Nephron (organoid): Measurements from ENCODE around the gene CHRNA4.

Source experiments
- H3K27ac Mint-ChIP-seq, 3 experiments: 2 replicates each; pipeline ENCODE4 v1.8.0; 2020; ENCODE audit warnings: mixed read lengths in 3 of 3, mild to moderate bottlenecking in 2 of 3, moderate library complexity in 1 of 3
- H3K27me3 Mint-ChIP-seq: 2 replicates; pipeline ENCODE4 v1.8.0; 2021; ENCODE audit warnings: low read depth, mild to moderate bottlenecking, moderate library complexity, mixed read lengths
- H3K36me3 Mint-ChIP-seq: 2 replicates; pipeline ENCODE4 v1.8.0; 2020; ENCODE audit warnings: low read depth, mixed read lengths
- H3K4me1 Mint-ChIP-seq: 2 replicates; pipeline ENCODE4 v1.8.0; 2020; ENCODE audit warnings: mixed read lengths
- H3K4me3 Mint-ChIP-seq, 3 experiments: 2 replicates each; pipeline ENCODE4 v1.8.0; 2020; ENCODE audit warnings: mild to moderate bottlenecking in 3 of 3, mixed read lengths in 3 of 3, moderate library complexity in 2 of 3
- H3K9me3 Mint-ChIP-seq: 2 replicates; pipeline ENCODE4 v1.8.0; 2020; ENCODE audit warnings: mixed read lengths
- TF ChIP-seq, protein P1 (sequence below), 3 experiments: fragments of 200-600 bp; sonication (generic); IDR thresholded peaks; one replicate each; pipeline ENCODE4 v1.5.0; 2021; ENCODE audit warnings: antibody characterized with exemption in 3 of 3; ENCODE audit not compliant: unreplicated experiment in 3 of 3

CHRNA4 gene

DNA sequence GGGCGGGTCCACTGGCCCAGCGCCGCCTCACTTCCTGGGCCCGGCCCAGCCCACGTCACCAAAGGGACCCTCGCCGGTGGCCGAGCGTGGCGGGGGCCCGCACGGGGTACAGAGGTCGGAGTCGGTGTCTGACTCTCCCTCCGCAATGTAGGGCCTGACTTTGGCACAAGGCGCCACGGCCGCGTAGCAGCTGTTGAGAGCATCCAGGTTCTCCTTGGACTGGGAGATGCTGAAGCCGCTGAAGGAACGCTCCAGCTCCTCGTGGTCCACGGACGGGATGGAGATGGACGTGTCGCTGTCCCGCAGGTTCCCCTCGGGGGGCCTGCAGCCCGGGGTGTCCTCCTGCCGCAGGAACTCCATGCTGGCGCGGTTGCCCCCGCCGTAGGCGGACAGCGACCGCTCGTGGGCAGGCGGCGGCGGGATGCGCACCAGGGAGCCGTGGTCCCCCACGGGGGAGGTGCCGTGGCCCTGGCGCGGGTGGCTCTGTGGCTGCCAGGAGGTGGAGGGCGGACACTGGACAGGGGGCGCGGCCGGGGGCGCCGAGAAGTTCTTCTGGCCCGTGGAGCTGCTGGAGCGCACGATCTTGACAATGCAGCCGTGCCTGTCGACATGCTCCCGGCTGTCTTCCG is 45.6 kb upstream of the CHRNA4 start:
- TF ChIP-seq, protein P1, sequence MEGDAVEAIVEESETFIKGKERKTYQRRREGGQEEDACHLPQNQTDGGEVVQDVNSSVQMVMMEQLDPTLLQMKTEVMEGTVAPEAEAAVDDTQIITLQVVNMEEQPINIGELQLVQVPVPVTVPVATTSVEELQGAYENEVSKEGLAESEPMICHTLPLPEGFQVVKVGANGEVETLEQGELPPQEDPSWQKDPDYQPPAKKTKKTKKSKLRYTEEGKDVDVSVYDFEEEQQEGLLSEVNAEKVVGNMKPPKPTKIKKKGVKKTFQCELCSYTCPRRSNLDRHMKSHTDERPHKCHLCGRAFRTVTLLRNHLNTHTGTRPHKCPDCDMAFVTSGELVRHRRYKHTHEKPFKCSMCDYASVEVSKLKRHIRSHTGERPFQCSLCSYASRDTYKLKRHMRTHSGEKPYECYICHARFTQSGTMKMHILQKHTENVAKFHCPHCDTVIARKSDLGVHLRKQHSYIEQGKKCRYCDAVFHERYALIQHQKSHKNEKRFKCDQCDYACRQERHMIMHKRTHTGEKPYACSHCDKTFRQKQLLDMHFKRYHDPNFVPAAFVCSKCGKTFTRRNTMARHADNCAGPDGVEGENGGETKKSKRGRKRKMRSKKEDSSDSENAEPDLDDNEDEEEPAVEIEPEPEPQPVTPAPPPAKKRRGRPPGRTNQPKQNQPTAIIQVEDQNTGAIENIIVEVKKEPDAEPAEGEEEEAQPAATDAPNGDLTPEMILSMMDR (IDR thresholded peaks at IDR 0.05; ENCODE audit: unreplicated experiment in 3 of 3), result no peak
- peaks cover 10% of the 10 kb centered on the region for H3K27me3 Mint-ChIP-seq
- no peak overlapping the region for H3K27ac Mint-ChIP-seq
- H3K9me3 Mint-ChIP-seq, result no peaks in the 10 kb centered on the region
- H3K4me3 Mint-ChIP-seq, result no peak overlapping the region
- H3K4me1 Mint-ChIP-seq, result peaks cover 3% of the 10 kb centered on the region
- H3K36me3 Mint-ChIP-seq, result no peaks in the 10 kb centered on the region

DNA sequence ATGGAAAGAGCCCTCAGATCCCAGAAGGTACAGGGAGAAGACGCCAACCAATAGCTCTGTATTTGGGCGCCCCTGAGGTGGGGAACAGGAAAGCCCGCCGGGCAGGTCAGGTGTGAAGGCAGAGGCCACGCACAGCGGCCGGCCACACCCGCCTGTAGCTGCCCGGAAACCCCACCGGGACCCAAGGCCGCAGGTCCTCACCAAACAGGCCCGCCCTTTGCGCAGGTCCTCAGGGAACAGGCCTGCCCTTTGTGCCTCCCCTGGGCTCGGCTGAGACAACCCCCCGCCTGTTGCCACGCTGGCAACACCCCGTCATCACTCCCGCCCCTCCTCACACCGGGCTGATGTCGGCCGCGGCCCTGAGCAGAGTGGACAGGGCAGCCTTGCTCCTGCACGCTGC is 44.9 kb upstream of the CHRNA4 start:
- TF ChIP-seq, protein P1 (IDR thresholded peaks at IDR 0.05; ENCODE audit: unreplicated experiment in 3 of 3), result no peak
- H3K36me3 Mint-ChIP-seq, result no peaks in the 10 kb centered on the region

DNA sequence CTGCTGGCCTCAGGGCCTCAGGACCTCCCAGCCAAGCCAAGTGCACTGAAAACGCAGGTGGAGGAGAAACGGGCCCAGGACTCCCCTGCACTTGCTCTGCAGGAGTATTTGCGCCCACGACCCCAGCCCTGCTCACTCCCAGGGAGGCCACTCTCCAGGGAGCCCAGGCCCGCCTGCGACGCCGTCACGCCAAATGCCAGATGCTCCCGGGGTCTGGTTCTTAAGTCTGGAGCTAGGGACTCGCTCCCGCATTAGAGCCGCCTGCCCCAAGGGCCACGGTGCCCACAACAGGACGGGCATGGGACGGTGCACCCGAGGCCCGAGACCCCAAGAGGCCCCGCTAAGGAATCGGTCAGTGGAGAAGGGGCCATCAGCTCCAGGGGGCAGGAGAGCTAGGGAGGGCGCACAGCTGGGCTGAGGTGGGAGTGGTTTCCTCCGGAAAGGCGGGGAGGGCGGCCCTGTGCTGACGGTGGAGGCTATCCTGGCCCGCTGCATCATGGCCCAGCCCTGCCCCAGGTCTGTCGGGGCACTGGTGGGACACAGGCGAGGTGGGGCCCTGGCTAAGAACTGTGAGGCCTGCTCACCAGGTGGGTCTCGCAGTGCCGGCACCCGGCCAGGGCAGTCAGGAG is 44.1 kb upstream of the CHRNA4 start:
- H3K27ac Mint-ChIP-seq, result no peak overlapping the region
- no peaks in the 10 kb centered on the region for H3K4me1 Mint-ChIP-seq
- H3K4me3 Mint-ChIP-seq, result no peak overlapping the region
- no peaks in the 10 kb centered on the region for H3K9me3 Mint-ChIP-seq
- peaks cover 19% of the 10 kb centered on the region for H3K27me3 Mint-ChIP-seq
- TF ChIP-seq, protein P1 (IDR thresholded peaks at IDR 0.05; ENCODE audit: unreplicated experiment in 3 of 3), result no peak
- no peaks in the 10 kb centered on the region for H3K36me3 Mint-ChIP-seq

More for the DNA sequence above, 44.9 kb upstream of the CHRNA4 start:
- H3K4me1 Mint-ChIP-seq, result no peaks in the 10 kb centered on the region
- peaks cover 15% of the 10 kb centered on the region for H3K27me3 Mint-ChIP-seq
- H3K4me3 Mint-ChIP-seq, result no peak overlapping the region
- H3K27ac Mint-ChIP-seq, result no peak overlapping the region
- H3K9me3 Mint-ChIP-seq, result no peaks in the 10 kb centered on the region

DNA sequence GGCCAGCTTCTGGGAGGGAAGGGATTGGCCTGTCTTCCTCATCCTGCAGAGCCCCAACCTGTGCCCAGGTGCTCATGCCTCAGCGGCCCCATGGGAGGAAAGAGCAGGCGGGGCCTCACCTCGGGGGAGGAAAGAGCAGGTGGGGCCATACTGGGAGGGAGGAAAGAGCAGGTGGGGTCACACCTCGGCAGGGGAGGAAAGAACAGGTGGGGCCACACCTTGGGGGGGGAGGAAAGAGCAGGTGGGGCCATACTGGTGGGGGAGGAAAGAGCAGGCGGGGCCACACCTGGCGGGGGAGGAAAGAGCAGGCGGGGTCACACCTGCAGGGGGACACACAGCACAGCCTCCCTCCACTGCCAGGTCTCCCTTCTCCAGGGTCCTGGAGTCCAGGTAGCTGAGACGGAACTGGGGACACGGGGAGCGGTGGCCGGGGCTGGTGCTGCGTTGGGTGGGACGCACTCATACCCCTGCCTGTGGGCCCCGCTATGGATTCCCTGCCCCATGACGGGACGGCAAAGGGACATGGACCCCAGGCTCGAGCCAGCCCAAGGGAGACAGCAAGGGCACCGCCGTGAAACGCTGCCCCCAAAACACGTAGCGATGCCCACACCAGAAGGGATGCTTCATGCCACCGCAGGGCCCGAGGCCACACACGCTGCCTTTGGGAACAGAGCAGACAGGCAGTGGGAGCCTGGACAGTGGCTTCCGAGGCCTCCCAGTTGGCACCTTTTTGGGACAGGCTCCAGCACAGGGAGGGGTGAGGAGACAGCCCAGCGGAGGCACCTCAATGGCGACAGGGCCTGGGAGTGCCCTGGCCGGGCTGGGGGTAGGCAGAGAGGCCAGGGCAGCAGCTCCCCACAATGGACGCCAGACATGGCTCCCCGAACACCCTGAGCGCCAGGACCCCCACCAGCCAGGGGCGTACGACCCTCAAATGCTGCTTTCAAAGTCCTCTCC is 43.3 kb upstream of the CHRNA4 start:
- no peaks in the 10 kb centered on the region for H3K4me1 Mint-ChIP-seq
- no peaks in the 10 kb centered on the region for H3K36me3 Mint-ChIP-seq
- H3K9me3 Mint-ChIP-seq, result no peaks in the 10 kb centered on the region
- H3K27ac Mint-ChIP-seq, result no peak overlapping the region
- no peak overlapping the region for H3K4me3 Mint-ChIP-seq
- TF ChIP-seq, protein P1 (IDR thresholded peaks at IDR 0.05; ENCODE audit: unreplicated experiment in 3 of 3), result no peak
- H3K27me3 Mint-ChIP-seq, result peaks cover 19% of the 10 kb centered on the region

DNA sequence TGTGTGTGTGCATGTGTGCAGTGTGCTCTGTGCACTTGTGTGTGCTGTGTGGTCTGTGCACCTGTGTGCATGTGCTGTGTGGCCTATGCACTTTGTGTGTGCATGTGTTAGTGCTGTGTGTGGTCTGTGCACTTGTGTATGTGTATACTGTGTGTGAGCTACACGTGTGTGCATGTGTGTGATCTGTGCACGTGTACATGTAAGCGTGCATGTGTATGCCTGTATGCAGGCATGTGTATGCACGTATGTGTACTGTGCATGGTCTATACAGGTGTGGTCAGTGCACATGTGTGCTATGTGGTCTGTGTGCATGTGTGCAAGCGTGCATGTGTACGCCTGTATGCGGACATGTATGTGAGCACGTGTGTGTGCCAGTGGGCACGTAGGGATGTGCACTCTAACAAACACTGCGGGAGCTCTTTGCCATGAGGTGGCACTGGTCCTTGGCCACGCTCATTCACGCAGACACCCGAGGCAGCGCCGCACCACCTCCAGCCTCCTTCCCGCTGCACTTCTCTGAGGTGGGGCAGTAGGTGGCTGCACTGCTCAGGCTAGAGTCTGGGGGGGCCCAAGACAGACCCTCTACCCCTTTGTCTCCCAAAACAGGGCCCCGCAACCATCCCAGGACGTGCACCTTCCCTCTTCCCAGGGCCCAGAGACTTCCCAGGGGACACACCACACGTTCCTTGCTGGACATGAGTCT is 42.4 kb upstream of the CHRNA4 start:
- no peak overlapping the region for H3K27ac Mint-ChIP-seq
- H3K36me3 Mint-ChIP-seq, result no peaks in the 10 kb centered on the region
- peaks cover 19% of the 10 kb centered on the region for H3K27me3 Mint-ChIP-seq
- H3K4me1 Mint-ChIP-seq, result no peaks in the 10 kb centered on the region
- H3K4me3 Mint-ChIP-seq, result no peak overlapping the region
- no peaks in the 10 kb centered on the region for H3K9me3 Mint-ChIP-seq
- TF ChIP-seq, protein P1 (IDR thresholded peaks at IDR 0.05; ENCODE audit: unreplicated experiment in 3 of 3), result no peak
